GM23338 (cell line): ENCODE results near the gene OR51I1.

Experiments
- ETS1 ChIP-seq: IDR thresholded peaks from 2 replicates; pipeline ENCODE4 v1.6.1; 2016; ENCODE audit warnings: antibody characterized with exemption
- EZH2 ChIP-seq: fragments of 200-600 bp; sonication (generic); IDR thresholded peaks from one replicate; pipeline ENCODE4 v1.8.0; 2017; ENCODE audit warnings: antibody characterized with exemption, mild to moderate bottlenecking, low read depth; ENCODE audit not compliant: unreplicated experiment
- EZH2phosphoT487 ChIP-seq: fragments of 200-600 bp; sonication (generic); IDR thresholded peaks from one replicate; pipeline ENCODE4 v1.8.1; 2018; ENCODE audit warnings: antibody characterized with exemption; ENCODE audit not compliant: unreplicated experiment
- NANOG ChIP-seq: IDR thresholded peaks from 2 replicates; pipeline ENCODE4 v1.6.1; 2016; ENCODE audit warnings: antibody characterized with exemption, borderline replicate concordance
- TF ChIP-seq, protein P1 (sequence below), 2 experiments: fragments of 200-600 bp in 1 of 2; sonication (generic) in 1 of 2; conservative IDR thresholded peaks; 2 replicates each; pipeline versions ENCODE4 v1.5.1 to v1.6.1; 2016 to 2017; ENCODE audit warnings: antibody characterized with exemption in 2 of 2, low read depth in 2 of 2, mild to moderate bottlenecking in 2 of 2, moderate library complexity in 1 of 2

DNA sequence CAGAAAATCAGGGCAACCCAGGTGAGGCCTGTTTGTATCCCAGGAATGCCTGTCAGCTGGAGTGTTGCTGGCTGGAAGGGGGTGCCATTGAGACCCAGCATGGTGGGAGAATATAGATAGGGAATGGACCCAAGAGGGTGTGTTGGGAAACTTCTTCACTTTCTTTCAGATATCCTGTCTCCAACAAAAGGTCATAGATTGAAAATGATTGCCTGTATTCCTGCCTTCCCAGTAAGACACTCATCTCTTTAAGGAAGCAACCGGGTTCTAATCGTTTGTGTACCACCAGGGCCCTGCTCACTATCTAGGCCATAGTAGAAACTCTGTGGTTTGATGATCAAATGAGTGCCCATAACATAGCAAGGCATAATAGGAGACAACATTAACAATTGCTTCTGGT lies at the start of gene OR51I1:
- TF ChIP-seq EZH2phosphoT487 (no peak), ETS1 (no peak), EZH2 (no peak), NANOG (no peak)
- TF ChIP-seq, protein P1, sequence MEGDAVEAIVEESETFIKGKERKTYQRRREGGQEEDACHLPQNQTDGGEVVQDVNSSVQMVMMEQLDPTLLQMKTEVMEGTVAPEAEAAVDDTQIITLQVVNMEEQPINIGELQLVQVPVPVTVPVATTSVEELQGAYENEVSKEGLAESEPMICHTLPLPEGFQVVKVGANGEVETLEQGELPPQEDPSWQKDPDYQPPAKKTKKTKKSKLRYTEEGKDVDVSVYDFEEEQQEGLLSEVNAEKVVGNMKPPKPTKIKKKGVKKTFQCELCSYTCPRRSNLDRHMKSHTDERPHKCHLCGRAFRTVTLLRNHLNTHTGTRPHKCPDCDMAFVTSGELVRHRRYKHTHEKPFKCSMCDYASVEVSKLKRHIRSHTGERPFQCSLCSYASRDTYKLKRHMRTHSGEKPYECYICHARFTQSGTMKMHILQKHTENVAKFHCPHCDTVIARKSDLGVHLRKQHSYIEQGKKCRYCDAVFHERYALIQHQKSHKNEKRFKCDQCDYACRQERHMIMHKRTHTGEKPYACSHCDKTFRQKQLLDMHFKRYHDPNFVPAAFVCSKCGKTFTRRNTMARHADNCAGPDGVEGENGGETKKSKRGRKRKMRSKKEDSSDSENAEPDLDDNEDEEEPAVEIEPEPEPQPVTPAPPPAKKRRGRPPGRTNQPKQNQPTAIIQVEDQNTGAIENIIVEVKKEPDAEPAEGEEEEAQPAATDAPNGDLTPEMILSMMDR (conservative IDR thresholded peaks at IDR 0.05; ENCODE audit: low read depth in 2 of 2), result no peak
